C4-2B (cell line): Measurements from ENCODE around the gene PPP1R13B.
A peak's percentile ranks its signal among the peaks of the same experiment; 100 is the strongest.
"Not testable (repeated sequence)": the region's sequence is repeated elsewhere in the genome, so short reads cannot be mapped to it uniquely, and the experiment has no call there.

Experiments used
- H3K27ac ChIP-seq: fragments of 450-650 bp; 2 replicates; pipeline ENCODE4 v1.5.1; 2017
- CTCF ChIP-seq: fragments of 450-650 bp; conservative IDR thresholded peaks from 2 replicates; pipeline ENCODE4 v1.5.1; 2017; ENCODE audit warnings: mild to moderate bottlenecking
- ZFX ChIP-seq: fragments of 450-650 bp; IDR thresholded peaks from 2 replicates; pipeline ENCODE4 v1.6.1; 2017

Gene PPP1R13B

GRCh38 chr14:103692159-103692558 is 155.2 kb downstream of the PPP1R13B start:
- no peak for TF ChIP-seq ZFX
- no peak for TF ChIP-seq CTCF
- peak overlapping the region; percentile 64; the same call in 1 of the 2 replicates for H3K27ac ChIP-seq

GRCh38 chr14:103691655-103692054 is 155.7 kb downstream of the PPP1R13B start:
- H3K27ac ChIP-seq = not testable (repeated sequence)

GRCh38 chr14:103690332-103690731 is 157.0 kb downstream of the PPP1R13B start:
- no peak for TF ChIP-seq ZFX
- TF ChIP-seq CTCF = no peak
- no peak overlapping the region for H3K27ac ChIP-seq

- TF ChIP-seq CTCF = no peak
- no peak for TF ChIP-seq ZFX
- H3K27ac ChIP-seq = no peak overlapping the region
Observed at GRCh38 chr14:103688906-103689902, 158.2 kb downstream of the PPP1R13B start.

GRCh38 chr14:103688441-103688840 is 158.9 kb downstream of the PPP1R13B start:
- TF ChIP-seq CTCF (no peak), ZFX (no peak)
- no peak overlapping the region for H3K27ac ChIP-seq

- TF ChIP-seq ZFX = no peak
- TF ChIP-seq CTCF = no peak
- no peak overlapping the region for H3K27ac ChIP-seq
Observed at GRCh38 chr14:103687712-103688111, 159.7 kb downstream of the PPP1R13B start.

- no peak for TF ChIP-seq CTCF
- no peak for TF ChIP-seq ZFX
- no peak overlapping the region for H3K27ac ChIP-seq
Observed at GRCh38 chr14:103686831-103687485, 160.4 kb downstream of the PPP1R13B start.
